GM04503 (cell line): ENCODE results near the gene TAB2.
"Not testable (repeated sequence)": the region's sequence is repeated elsewhere in the genome, so short reads cannot be mapped to it uniquely, and the experiment has no call there.

Source experiments
- DNase-seq: peaks from one replicate; pipeline ENCODE4 v3.0.0-alpha.2; 2012; ENCODE audit warnings: low read depth

The TAB2 gene

DNA sequence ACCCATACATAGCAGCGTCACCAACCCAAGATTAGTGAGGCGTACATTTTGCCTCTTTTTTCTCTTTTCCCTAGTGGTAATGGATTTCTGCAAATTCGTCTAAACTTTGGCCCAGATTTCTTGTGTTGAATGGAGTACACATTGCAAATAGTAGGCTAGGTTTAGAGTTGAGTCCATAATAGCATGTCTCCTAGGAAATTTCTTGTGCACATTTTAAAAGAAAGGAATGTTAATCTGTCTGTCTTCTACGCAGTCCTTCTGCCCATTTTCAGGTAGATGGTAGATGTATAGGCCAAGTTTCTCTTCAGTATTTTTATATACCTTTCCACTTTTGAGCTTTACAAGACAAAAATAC lies 15.7 kb downstream of the TAB2 start:
- DNase-seq = no peak

DNA sequence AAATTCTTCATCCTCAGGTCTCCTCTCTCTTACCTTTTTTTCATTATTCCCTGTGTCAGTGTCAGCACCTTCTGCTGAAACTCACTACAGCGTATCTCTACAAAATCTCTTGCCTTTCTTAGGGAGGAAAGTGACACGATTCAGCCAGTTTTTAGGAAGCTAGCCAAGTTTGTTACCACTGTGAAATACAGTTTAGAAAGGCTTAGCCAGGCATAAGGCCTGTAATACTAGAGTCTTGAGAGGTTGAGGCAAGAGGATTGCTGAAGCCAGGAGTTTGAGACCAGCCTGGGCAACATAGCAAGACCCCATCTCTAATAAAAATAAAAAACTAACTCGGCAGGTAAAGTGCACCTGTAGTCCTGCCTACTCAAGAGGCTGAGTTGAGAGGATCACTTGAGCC lies 16.7 kb downstream of the TAB2 start:
- DNase-seq = no peak

DNA sequence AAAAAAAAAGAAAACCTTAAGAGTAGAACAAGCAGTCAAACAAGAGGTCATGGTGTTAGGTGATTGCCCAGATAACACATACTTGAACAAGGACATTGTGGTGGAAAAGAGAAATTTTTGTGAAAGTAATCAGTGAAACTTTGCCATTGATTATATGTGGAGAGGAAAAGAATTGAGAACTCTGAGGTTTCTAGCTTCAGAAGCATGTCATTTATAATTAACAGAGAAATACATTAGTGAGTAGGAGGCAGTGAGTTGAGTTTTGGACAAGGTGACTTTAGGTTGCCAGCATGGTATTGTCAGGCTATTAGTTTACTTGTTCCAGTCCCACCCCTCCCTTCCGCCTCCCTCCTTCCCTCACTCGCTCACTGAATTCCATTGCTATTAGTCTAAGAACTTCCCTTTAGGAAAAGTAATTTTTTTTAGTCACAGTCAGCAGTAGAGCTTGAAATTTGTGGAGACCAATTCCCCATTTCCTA lies 17.2 kb downstream of the TAB2 start:
- peak; percentile 44 for DNase-seq

DNA sequence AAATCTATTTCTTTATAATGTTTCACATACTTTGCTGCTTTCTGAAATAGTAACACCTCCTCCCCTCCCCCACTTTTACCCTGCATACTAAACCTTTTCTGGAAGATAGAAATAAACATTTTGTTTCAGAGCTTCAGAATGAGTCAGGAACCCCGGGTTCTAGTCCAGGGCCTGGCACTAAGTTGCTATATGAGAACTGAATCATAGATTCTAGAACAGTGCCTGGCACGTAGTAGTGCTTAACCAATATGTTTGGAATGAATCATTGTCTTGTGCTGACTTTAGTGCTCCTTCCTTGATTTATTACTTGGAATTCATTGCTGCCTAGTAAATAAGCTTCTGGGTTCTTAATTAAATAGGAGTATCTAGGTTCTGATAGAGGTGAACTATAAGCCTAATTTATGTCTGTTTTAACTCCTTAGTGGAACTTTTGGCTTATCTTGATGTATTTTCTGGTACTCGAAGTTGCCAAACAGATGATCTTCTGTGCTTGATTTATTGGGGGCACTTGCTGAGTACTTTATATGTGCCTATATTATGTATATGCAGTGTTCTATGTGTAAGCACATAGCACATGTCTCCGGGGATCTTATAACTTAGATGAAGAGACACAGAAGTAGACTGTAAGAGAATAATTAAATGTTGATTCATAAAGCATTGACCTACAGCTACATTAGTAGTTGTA lies 18.6 kb downstream of the TAB2 start:
- DNase-seq = peak; percentile 56

DNA sequence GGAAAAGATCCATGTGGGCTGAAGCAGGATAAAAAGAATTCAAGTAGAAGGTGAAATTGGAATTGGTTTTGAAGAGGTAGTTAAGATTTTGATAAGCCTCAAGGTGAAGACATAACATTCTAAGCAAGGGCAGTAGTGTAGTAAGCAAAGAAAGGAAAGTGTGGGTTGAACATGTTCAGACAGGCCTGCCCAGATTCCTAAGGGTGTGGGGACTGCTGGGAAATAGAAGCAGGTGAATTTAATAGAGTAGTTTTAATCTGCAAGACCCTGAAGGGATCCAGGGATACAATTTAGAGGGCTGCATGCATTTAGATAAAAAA lies 19.1 kb downstream of the TAB2 start:
- no peak for DNase-seq

DNA sequence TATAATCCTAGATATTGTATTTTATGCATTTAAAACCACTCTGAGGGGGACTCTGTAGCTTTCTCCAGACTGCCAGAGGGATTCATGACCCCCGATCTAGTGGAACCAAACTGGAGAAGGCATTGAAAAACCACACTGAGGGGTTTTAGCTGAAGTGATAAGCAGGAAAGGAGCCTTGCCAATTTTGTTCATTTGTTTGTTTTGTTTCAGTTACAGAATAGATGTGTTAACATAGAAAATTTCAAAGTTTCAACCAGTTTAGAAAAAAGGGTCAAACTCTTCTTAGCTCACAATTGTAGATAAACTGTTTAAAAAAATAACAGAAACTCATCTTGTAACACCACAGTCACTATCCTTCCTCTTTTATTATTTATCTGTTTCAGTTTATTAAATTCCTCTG lies 19.8 kb downstream of the TAB2 start:
- no peak for DNase-seq

DNA sequence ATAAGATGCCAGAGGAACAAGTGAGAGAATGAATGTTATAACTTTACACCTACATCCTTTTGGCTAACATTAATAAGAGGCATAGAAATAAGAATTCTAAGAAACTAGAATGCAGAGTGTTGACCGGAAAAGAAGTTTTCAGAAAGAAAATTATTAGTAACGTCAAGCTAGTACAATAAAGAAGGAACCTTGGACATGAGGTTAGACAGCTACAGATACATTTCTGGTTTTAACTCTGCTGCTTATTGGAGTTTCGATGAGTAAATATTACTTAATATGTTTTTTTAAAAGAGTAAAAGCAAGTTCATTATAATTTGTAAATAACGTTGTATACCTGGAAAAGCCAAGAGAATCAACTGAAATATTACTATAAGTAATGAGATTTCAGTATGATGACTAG lies 22.7 kb downstream of the TAB2 start:
- no peak for DNase-seq

DNA sequence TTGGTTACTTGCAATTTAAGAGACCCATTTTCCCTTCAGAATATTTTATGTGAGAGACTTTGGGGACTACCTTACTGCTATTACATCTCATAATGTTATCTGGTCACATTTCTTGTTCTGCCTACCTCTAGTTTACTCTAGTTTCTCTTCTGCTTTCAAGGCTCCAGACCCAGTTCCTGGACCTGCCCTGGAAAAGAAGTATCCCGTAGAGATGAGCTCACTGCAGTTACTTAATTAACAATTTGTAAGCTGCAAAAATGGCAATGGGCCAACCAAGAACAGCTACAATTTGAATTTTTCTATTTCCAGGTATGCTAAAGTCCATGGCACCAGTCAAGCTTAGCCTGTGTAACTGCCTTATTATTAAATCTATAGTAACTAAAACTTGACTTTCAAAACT lies 25.0 kb downstream of the TAB2 start:
- DNase-seq = no peak

DNA sequence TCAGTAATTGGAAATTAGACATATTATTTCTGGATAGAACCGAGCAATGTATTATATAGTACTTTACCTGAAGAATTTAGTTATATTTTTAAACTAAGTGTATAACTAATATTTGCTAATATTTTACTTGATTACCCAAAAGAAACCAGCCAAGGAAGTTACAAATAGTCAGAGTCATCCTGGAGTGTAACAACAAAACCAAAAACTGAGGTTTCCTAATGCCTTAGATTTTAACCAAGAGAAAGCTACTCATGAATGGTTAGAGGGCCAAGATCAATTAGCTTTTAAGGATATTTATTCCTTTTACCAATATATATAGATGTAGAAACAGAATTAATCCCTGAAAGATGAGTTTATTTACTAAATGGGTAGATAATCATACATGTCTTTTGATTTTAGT lies 26.0 kb downstream of the TAB2 start:
- DNase-seq = no peak

DNA sequence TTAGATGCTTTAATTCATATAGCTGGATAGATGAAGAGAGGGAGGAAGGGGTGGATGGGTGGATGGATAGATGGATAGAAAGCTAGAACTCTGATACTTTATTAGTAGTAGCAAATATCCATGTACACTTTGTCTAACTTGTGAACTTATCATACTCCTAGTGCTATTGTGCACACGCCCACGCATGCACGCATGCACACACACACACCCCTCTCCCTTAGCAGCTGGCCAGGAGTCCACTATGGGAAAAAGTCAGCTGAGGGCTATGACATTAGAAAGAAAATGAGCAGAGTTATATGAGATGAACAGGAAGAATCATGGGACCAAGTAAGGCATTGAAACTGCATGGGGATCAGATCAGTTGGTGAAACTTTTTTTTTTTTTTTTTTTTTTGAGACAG lies 28.6 kb downstream of the TAB2 start:
- no peak for DNase-seq

DNA sequence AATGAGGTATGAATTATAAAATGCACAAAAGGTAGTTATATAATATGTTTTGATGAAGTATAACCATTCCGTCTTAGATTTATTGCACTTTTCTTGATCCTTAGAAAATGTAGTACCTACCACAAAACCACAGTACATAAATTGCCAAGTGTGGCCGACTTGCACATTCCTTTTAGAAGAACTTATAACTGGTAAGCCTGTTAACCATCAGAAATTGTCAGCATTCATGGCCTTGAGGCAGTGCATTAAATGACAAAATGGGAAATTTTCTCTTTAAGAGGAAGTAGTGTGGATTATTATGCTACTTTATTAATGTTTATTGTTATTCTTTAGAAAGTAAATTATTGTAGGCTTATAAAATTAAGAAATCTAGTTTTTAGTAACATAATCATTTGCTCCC lies 29.6 kb downstream of the TAB2 start:
- DNase-seq = no peak

DNA sequence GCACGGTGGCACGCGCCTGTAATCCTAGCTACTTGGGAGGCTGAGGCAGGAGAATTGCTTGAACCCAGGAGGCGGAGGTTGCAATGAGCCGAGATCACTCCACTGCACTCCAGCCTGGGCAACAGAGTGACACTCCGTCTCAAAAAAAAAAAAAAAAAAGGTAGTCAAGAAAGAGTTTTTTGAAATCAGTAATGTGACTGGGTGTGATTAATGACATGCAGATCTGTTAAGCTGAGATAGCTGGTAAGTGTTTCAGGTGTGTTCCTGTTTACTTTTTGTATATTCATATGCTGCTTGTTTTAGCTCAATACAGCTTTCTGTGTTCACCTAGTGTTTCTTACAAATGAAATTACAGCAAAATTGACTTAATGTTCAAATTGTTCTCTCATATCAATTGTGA lies 31.8 kb downstream of the TAB2 start:
- DNase-seq = not testable (repeated sequence)

DNA sequence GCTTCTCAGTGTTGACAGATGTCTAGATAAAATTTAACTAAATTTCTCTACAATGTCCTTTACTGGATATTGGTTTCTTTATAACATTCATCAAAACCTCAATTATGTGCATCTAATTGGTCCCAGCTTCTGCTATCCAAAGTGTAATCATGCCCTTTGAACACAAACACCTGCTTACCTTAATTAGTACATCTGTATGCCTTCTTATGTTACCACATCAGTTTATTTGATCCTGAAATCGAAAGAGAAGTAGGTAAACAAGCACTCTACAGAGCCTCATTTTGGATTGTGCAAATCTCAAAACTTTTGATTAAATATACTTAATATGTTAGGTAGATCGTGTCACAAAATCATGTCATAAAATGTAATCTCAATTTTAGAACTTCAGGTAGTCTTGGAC lies 36.5 kb downstream of the TAB2 start:
- no peak for DNase-seq

DNA sequence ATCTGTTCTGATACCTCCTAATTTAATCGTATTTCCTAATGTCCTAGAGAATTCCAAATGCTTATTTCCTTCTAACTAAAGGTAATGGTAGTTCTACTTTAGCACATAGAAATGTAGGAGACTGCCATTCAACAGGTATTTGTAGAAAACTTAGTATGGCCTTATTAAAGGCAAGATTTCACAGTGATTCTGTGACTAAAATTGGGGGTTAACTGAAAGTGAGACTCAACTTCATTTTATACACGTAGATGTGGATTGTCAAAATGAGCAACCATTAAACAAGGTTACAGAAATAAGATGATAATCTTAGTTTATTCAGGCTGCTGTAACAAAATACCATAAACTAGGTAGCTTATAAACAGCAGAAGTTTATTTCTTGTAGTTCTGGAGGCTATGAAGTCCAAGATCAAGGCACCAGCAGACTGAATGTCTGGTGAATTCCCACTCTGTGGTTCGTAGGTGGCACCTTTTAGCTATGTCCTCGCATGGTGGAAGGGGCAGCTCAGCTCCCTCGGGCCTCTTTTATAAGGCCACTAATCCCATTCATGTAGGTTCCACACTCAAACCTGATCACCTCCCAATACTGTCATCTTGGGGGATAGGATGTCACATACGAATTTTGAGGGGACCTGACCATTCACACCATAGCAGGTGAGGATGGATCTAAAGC lies 38.7 kb downstream of the TAB2 start:
- no peak for DNase-seq

DNA sequence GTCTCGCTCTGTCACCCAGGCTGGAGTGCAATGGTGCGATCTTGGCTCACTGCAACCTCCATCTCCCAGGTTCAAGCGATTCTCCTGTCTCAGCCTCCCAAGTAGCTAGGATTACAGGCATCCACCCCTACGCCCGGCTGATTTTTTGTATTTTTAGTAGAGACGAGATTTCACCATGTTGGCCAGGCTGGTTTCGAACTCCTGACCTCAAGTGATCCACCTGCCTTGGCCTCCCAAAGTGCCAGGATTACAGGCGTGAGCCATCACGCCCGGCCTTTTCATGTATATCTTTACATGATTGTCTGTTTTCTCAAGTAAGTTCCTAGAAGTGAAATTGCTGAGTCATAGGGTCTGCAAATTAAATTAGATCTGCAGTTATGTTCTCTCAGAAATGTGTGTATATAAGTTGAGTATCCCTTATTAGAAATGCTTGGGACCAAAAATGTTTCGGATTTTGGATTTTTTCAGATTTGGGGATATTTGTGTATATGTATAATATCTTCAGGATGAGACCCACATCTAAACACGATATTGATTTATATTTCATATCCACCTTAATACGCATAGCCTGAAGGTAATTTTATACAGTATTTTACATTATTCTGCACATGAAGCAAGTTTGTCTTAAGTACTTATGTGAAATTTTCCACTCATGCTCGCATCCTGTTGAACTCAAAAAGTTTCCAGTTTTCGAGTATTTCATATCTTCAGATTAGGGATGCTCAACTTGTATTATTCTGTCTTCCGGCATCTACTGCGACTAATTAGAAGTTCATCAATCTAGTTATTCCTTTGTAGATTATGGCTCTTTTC lies 40.4 kb downstream of the TAB2 start:
- no peak for DNase-seq

DNA sequence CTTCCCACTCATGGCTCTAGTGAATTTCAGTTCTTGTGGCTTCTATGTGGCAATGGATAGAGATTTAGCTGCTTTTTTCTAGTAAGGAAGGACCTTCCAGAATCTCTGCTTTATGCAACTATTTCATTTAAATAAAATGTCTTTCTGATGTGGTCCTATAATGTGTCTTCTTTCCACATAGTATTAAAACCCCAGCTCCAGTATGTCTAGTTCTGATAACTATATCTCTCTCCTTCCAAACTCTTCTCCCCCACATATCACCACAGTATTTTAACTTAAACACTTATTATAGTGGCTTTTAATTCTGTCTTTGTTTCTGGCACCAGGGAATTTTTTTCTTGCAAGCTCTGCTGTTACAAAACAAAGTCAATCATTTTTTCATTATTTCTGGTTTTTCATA lies 41.9 kb downstream of the TAB2 start:
- DNase-seq = no peak

DNA sequence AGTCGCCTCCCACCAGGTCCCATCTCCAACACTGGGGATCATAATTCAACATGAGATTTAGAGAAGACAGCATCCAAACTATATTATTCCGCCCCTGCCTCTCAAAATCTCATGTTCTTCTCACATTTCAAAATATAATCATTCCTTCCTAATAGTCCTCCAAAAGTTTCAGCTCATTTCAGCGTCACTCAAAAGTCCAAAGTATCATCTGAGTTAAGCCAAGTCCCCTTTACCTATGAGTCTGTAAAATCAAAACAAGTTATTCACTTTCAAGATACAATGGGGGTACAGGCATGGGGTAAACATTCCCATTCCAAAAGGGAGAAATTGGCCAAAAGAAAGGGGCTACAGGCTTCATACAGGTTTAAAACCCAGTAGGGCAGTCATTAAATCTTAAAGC lies 43.0 kb downstream of the TAB2 start:
- no peak for DNase-seq

DNA sequence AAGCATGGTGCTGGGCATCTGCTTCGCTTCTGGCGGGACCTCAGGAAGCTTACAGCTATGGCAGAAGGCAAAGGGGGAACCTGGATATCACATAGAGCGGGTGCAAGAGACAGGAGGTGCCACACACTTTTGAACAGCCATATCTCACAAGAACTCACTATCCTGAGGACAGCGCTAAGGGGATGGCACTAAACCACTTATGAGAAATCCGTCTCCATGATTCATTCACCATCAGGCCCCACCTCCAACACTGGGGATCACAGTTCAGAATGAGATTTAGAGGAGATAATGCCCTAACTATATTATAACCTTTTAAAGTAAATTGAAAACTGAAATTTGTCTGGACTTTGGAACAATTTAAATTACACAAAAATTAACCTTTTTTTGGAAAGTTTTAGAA lies 44.8 kb downstream of the TAB2 start:
- DNase-seq = no peak

DNA sequence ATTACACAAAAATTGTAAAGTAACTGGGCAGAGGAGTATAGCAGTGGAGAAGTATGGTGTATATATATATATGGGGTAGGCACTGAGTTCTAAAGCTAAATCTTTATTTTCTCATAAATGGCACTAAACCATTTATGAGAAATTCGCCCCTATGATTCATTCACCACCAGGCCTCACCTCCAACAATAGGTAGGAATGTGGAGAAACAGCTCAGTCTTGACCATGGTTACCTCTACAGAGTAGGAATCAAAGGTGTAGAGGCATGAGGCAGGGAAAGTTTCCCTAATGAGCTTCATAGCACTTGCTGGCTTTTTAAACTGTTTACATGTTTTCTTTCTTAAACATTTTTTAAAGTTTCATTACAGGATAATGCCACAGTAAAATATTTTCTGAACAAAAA lies 45.6 kb downstream of the TAB2 start:
- DNase-seq = no peak

DNA sequence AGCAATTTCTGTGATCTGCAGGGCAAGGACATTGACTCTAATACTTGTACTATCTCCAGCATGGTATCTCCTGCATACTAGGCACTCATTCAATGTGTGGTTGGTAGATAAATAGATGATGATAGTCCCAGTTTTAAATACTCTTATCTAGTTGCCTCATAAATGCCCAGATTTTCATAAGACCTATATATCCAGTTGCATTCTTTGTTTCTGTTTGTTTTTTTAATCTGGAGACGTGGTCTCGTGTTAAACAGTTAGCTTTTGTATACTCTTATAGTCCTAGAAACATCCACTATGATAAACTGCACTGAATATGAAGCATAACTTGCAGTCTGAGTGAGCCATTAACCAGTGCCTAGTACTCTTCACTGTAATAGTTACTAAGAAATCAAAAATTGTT lies 47.0 kb downstream of the TAB2 start:
- no peak for DNase-seq

DNA sequence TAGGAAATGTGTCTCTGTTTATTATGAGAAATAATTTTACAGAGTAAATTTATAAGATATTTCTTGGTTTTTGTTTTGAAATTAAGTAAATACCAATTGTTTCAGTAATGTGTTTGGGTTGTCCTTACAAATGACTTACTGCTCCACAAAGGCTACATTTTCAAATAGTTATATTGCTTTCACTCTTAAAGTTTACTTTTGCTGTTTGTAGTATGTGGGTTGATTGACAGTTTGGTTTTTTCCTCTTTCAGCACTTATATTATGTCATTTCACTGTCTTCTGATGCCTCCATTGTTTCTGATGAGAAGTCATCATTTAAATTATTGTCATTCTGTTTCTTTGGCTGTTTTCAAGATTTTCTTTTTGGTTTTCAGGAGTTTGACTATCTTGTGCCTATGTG lies 47.7 kb downstream of the TAB2 start:
- no peak for DNase-seq

DNA sequence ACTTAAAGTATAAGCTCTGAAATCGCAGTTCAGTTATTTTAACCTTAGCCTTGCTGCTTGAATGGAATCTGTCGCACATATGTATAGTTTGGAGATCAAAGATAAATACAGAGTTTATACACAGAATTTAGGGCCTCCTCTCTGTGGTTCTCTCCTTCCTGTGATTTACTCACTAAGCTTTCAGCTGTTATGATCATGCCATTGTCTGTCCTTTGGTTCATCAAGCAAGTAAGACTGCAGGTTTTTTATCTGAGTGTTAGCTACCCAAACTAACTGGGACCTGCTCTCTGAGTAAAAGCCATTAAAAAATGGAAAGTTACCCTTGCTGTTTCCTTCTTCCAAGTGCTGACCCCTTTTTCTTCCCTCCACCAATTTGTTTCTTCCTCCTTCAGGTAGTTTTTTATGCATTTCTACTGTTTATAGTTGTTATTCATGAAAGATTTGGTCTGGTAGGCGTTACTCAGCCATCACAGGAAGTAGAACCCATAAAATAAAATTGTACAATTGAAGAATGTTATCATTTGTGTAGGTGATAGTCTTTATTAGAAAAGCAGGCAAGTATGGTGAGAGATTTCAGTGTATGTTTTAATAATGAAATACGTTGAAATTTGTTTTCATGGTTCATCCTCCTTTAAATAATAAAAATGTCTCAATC lies 48.9 kb downstream of the TAB2 start:
- no peak for DNase-seq

DNA sequence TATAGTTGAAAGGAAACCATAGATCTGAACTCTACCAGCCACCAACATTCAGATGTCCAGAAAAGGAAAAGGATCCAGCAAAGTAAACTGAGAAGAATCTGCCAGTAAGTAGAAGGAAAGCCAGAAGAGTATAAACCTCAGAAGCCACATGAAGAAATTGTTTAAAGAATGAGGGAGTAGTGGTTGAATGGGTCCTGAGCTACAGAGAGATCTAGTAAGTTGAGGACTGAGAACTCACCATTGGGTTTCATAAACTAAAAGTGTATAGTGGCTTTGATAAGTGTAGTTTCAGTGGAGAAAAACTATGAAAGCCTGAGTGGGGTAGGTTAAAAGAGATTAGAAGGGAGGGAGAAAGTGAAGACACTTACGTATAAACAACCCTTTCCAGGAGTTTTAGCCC lies 50.6 kb downstream of the TAB2 start:
- DNase-seq = no peak
